Transverse colon (tissue), 4 donors: ENCODE data around the gene ANKRD11.

Experiments used
- CTCF ChIP-seq, 5 experiments: fragments of 200-600 bp in 3 of 5; fragments of 450-650 bp in 2 of 5; sonication (generic) in 3 of 5; IDR thresholded peaks; 1 replicate in 2 of 5; 2 replicates in 3 of 5; pipeline ENCODE4 v1.5.1; 2016 to 2017; ENCODE audit warnings: antibody characterized with exemption in 5 of 5, inconsistent platforms in 3 of 5, mild to moderate bottlenecking in 2 of 5, moderate library complexity in 1 of 5
- POLR2A ChIP-seq: fragments of 450-650 bp; IDR thresholded peaks from one replicate; pipeline ENCODE4 v1.6.1; 2016; ENCODE audit warnings: antibody characterized with exemption, mild to moderate bottlenecking, moderate library complexity
- POLR2AphosphoS5 ChIP-seq, 3 donors: sonication (generic); formaldehyde crosslinking; IDR thresholded peaks; one replicate each; pipeline ENCODE4 v1.6.1; 2016; ENCODE audit warnings: antibody characterized with exemption in 3 of 3

GRCh38 chr16:89283449-89283848 lies 206.9 kb downstream of the ANKRD11 start:
- TF ChIP-seq POLR2AphosphoS5 (IDR thresholded peaks at IDR 0.05) (no peak), CTCF (IDR thresholded peaks at IDR 0.05) (no peak), POLR2A (no peak)
